Thymus (tissue), 11 donors: ENCODE measurements around the gene CD53. TPM values are rescaled to one million over a fixed set of nuclear protein-coding genes. Genes with fewer than 3 reads are reported as not detected.

ENCODE experiments used
- DNase-seq, 9 donors: peaks; one replicate each; pipeline ENCODE4 v3.0.0-alpha.2; 2013; ENCODE audit warnings: low spot score in 9 of 9, low read depth in 6 of 9, missing footprints in 1 of 9
- H3K27ac ChIP-seq, 2 donors: one replicate each; pipeline ENCODE4 v1.5.1; 2013; ENCODE audit warnings: control low read depth in 1 of 2, low read depth in 1 of 2, low read length in 1 of 2, mild to moderate bottlenecking in 1 of 2, moderate library complexity in 1 of 2
- H3K27me3 ChIP-seq, 2 donors: one replicate each; pipeline ENCODE4 v1.5.1; 2013; ENCODE audit warnings: low read length in 1 of 2; ENCODE audit not compliant: control insufficient read depth in 2 of 2, insufficient read depth in 1 of 2
- H3K36me3 ChIP-seq, 2 donors: one replicate each; pipeline ENCODE4 v1.5.1; 2013; ENCODE audit warnings: low read length in 1 of 2, mild to moderate bottlenecking in 1 of 2, moderate library complexity in 1 of 2; ENCODE audit not compliant: control insufficient read depth in 2 of 2, insufficient read depth in 2 of 2
- H3K4me1 ChIP-seq, 2 donors: one replicate each; pipeline ENCODE4 v1.5.1; 2013; ENCODE audit warnings: low read length in 2 of 2; ENCODE audit not compliant: control insufficient read depth in 2 of 2, insufficient read depth in 2 of 2
- H3K4me3 ChIP-seq, 2 donors: one replicate each; pipeline ENCODE4 v1.5.1; 2013; ENCODE audit warnings: low read length in 2 of 2, control low read depth in 1 of 2, mild to moderate bottlenecking in 1 of 2
- H3K9me3 ChIP-seq, 2 donors: one replicate each; pipeline ENCODE4 v1.5.1; 2013; ENCODE audit warnings: low read length in 1 of 2, mild to moderate bottlenecking in 1 of 2; ENCODE audit not compliant: control insufficient read depth in 2 of 2, insufficient read depth in 1 of 2
- WGBS: extraction: QIAGEN DNeasy Blood & Tissue Kit; methylation state at CpG from one replicate; pipeline ENCODE4 v1.1.7; 2013; 5-methylcytosine and 5-hydroxymethylcytosine counted together
- polyA plus RNA-seq: library from polyadenylated mRNA; stranded (reverse); fragments of 200-250 nt; gene quantifications from one replicate; pipeline ENCODE4 v1.2.3, GENCODE V29; 2013
- total RNA-seq: library from RNA; stranded (reverse); fragments of 120-200 nt; gene quantifications from one replicate; pipeline ENCODE4 v1.2.4, GENCODE V29; 2013
- donor health status: healthy.

CD53 gene
- total and polyA plus RNA-seq, 2 donors: 166 to 262 TPM

- no peak for DNase-seq
- no peaks in the 10 kb centered on the region for H3K27me3 ChIP-seq
- no peaks in the 10 kb centered on the region for H3K4me1 ChIP-seq
- peaks cover 11 to 21% of the 10 kb centered on the region in 2 donors for H3K36me3 ChIP-seq
- no peaks in the 10 kb centered on the region for H3K9me3 ChIP-seq
- no peak overlapping the region for H3K4me3 ChIP-seq
- no peak overlapping the region for H3K27ac ChIP-seq
- WGBS: 97% methylated on average over 10 of the region's 10 CpGs
Observed at GRCh38 chr1:110948038-110948810, 75.3 kb downstream of the CD53 start.

Other genes with a start within 250 kb of the CD53 start
- gene KCNA3, start 198.2 kb upstream of the CD53 start, total RNA-seq: 22.9 TPM
- gene KCNA3, start 198.2 kb upstream of the CD53 start, polyA plus RNA-seq: 4.6 TPM
- gene LRIF1, start 90.8 kb downstream of the CD53 start, total RNA-seq: 17.6 TPM
- gene LRIF1, start 90.8 kb downstream of the CD53 start, polyA plus RNA-seq: 32.8 TPM